DMS53 treated with DMSO at 0.1 percent for 48 hours (cell line): ENCODE measurements around the gene XIRP2.
"Not testable (repeated sequence)": the region's sequence is repeated elsewhere in the genome, so short reads cannot be mapped to it uniquely, and the experiment has no call there.

Experiments
- DNase-seq: peaks from one replicate; lab custom pipeline; 2025; ENCODE audit not compliant: unreplicated experiment; lab: John Stamatoyannopoulos, UW

XIRP2 gene

GRCh38 chr2:167049659-167050058, 161.4 kb downstream of the XIRP2 start:
- DNase-seq, result no peak

- DNase-seq, result no peak
These were observed 164.5 kb downstream of the XIRP2 start for GRCh38 chr2:167052825-167053224.

DNA sequence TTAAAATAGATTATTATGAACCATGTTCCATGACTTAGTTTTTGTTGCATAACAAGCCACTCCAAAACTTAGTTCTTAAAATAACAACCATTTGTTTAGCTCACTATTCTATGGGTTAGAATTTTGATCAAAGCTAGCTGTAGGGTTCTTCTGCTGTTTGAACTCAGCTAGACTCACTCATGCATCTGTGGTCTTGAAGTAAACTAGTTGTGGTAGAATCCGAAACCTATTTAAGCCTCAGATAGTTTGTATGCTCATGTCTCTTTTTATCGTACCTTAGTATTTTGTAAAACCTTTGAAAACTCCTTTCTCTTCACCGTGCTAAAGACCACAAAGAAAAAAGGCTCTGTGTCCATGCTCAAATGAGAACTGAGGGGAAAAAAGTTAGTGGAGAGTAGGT, 166.6 kb downstream of the XIRP2 start:
- DNase-seq, result no peak

GRCh38 chr2:167057446-167057845, 169.2 kb downstream of the XIRP2 start:
- no peak for DNase-seq

GRCh38 chr2:167059173-167059572, 170.9 kb downstream of the XIRP2 start:
- no peak for DNase-seq

GRCh38 chr2:167069855-167070254, 181.6 kb downstream of the XIRP2 start:
- no peak for DNase-seq

- not testable (repeated sequence) for DNase-seq
These were observed 187.4 kb downstream of the XIRP2 start for GRCh38 chr2:167075708-167076107.

GRCh38 chr2:167098931-167099330, 210.7 kb downstream of the XIRP2 start:
- DNase-seq, result not testable (repeated sequence)

DNA sequence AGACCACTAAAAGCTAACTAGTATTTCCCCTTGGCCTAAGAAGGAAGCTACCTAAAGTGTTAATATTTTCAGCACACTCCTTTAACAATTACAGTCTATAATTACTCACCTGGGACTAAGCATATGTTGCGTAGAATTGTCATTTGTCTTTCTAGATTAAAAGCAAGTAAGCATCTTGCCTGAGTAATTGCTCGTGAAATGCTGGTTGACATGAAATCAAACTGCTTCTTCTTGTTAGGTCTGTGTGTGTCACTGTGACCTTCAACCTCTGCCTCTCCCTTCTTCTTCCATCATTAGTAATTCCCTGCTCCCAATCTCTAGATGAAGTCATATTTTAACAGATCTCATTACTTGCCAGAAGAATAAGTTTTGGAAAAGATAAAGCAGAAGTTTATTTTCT, 212.2 kb downstream of the XIRP2 start:
- DNase-seq, result no peak

DNA sequence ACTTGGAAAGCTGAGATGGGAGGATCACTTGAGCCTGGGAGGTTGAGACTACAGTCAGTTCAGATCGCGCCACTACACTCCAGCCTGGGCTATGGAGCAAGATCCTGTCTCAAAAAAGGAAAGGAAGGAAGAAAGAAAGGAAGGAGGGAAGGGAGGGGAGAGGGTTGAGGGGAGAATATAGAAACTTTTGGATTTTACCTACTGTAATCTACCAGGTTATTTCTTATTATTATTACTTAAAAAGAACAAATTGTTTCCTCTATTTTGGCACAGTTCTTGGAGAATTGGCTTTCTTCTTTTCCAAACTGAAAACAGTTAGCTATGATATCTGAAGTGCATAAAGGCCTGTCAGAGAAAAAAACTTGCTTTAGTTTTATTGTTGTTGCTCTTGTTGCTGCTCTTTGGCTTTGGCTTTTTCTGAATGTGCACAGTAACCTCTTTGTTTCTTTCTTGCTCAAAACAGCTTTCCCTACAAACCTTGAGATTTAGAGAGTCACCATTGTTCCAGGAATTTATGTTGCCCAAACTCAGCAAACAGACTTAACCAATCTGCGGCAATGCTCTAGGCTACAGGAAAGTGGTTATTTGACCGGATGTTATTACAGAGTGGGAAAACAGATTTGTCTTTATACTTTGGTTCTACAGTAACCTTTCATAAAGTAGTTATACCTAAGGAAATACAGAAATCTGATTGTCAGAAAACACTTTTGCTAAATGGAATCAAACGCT, 214.9 kb downstream of the XIRP2 start:
- DNase-seq, result no peak

GRCh38 chr2:167103757-167104133, 215.5 kb downstream of the XIRP2 start:
- DNase-seq, result no peak

DNA sequence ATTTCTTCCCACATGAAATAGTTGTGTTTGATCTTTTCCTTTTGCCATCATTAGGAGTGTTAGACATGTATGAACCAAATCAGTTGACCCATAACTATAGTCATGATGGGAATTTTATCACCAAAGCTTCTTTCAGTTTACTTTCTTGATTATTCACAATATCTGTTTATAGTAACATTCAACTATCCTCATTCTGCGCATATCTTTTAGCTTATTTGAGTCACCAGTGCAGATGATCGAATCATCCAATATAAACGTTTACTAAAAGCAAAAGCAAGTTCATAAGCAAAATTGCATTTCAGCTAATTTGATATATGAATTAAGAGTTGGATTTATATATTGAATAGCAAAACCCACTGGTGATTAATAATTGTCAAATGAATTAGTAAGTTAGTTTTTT, 216.4 kb downstream of the XIRP2 start:
- no peak for DNase-seq

- not testable (repeated sequence) for DNase-seq
These were observed 221.4 kb downstream of the XIRP2 start for GRCh38 chr2:167109682-167110081.

DNA sequence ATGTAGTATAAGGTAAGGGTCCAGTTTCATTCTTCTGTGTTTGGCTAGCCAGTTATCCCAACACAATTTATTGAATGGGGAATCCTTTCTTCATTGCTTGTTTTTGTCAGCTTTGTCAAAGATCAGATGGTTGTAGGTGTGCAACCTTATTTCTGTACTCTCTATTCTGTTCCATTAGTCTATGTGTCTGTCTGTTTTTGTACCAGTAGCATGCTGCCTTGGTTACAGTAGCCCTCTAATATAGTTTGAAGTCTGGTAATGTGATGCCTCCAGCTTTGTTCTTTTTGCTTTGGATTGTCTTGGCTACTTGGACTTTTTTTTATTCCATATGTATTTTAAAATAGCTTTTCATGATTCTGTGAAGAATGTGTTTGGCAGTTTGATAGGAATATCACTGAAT, 222.1 kb downstream of the XIRP2 start:
- DNase-seq, result no peak

GRCh38 chr2:167114018-167114417, 225.7 kb downstream of the XIRP2 start:
- DNase-seq, result no peak

GRCh38 chr2:167115541-167115940, 227.3 kb downstream of the XIRP2 start:
- no peak for DNase-seq

- no peak for DNase-seq
These were observed 234.1 kb downstream of the XIRP2 start for GRCh38 chr2:167122389-167122788.

DNA sequence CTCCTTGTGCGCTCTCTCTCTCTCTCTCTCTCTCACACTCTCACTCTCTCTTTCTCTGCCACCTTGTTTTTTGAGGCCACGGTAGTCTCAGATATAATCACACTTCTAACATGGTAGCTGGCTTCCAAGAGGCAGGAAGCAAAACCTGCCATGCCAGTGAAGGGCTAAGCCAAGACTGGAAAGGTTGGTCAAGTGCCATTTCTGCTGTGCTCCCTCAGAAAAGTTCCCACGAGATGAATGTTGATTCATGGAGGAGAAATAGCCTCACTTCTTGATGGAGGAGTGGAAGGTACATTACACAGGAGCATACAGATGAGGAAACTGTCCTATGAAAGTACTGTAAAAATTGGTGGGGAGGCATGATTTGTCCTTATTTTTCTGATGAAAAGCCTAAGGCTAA, 237.9 kb downstream of the XIRP2 start:
- no peak for DNase-seq

- peak; percentile 66 for DNase-seq
These were observed 238.9 kb downstream of the XIRP2 start for GRCh38 chr2:167127135-167127534.

- no peak for DNase-seq
These were observed 239.8 kb downstream of the XIRP2 start for GRCh38 chr2:167128130-167128529.

DNA sequence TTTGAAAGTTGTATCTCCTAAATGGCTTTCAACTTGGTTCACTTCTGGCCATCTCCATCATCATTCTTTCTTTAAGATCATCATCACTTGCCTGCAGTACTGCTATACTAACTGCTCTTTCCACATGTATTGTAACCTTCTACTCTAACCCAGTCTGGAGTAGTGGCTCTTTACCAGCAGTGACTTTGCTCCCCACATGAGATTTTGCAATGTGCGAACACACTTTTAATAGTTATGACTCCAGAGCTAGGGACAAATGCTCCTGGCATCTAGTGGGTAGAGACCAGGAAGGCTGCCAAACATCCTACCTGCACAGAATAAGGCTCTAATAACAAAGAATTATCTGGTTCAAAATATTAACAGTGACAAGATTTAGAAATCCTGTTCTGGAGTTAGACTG, 243.8 kb downstream of the XIRP2 start:
- no peak for DNase-seq

GRCh38 chr2:167132906-167133555, 244.8 kb downstream of the XIRP2 start:
- DNase-seq, result no peak

- DNase-seq, result no peak
These were observed 245.3 kb downstream of the XIRP2 start for GRCh38 chr2:167133614-167134013.
